ENCODE results near the gene TM7SF3.

Gene TM7SF3

GRCh38 chr12:27014859-27015729, 910 bp upstream of the TM7SF3 start:
- Histone ChIP-seq H3K79me2 (ENCODE audit: control insufficient read depth, insufficient read depth, low read length, unreplicated experiment) (peaks cover 28% of the 10 kb centered on the region), H3K27me3 (ENCODE audit: insufficient read depth, low read length) (no peaks in the 10 kb centered on the region), H2AFZ (ENCODE audit: low read length, unreplicated experiment) (peak overlapping the region; percentile 84), H3K4me1 (ENCODE audit: control insufficient read depth, insufficient read depth, low read length, unreplicated experiment) (peaks cover 36% of the 10 kb centered on the region), H3K27ac (ENCODE audit: low read depth, low read length) (peak overlapping the region; percentile 76), H3K4me3 (ENCODE audit: low read depth, low read length) (peak overlapping the region; percentile 86), H3K36me3 (ENCODE audit: insufficient read depth, low read length) (no peaks in the 10 kb centered on the region)

GRCh38 chr12:27013611-27014084, 536 bp downstream of the TM7SF3 start:
- H2AFZ ChIP-seq (ENCODE audit: low read length, unreplicated experiment) = peak overlapping the region; percentile 84
- no peaks in the 10 kb centered on the region for H3K36me3 ChIP-seq (ENCODE audit: insufficient read depth, low read length)
- H3K4me3 ChIP-seq (ENCODE audit: low read depth, low read length) = peak overlapping the region; percentile 86
- no peaks in the 10 kb centered on the region for H3K27me3 ChIP-seq (ENCODE audit: insufficient read depth, low read length)
- peak overlapping the region; percentile 1; the same call in 1 of the 2 replicates for H3K27ac ChIP-seq (ENCODE audit: low read depth, low read length)
- H3K79me2 ChIP-seq (ENCODE audit: control insufficient read depth, insufficient read depth, low read length, unreplicated experiment) = peaks cover 32% of the 10 kb centered on the region
- H3K4me1 ChIP-seq (ENCODE audit: control insufficient read depth, insufficient read depth, low read length, unreplicated experiment) = peaks cover 39% of the 10 kb centered on the region

GRCh38 chr12:27012982-27013255, 1.3 kb downstream of the TM7SF3 start:
- Histone ChIP-seq H2AFZ (ENCODE audit: low read length, unreplicated experiment) (no peak overlapping the region), H3K27me3 (ENCODE audit: insufficient read depth, low read length) (no peaks in the 10 kb centered on the region), H3K79me2 (ENCODE audit: control insufficient read depth, insufficient read depth, low read length, unreplicated experiment) (peaks cover 32% of the 10 kb centered on the region), H3K36me3 (ENCODE audit: insufficient read depth, low read length) (no peaks in the 10 kb centered on the region), H3K4me3 (ENCODE audit: low read depth, low read length) (peak overlapping the region; percentile 86), H3K27ac (ENCODE audit: low read depth, low read length) (no peak overlapping the region), H3K4me1 (ENCODE audit: control insufficient read depth, insufficient read depth, low read length, unreplicated experiment) (peaks cover 39% of the 10 kb centered on the region)

- H3K4me1 ChIP-seq (ENCODE audit: control insufficient read depth, insufficient read depth, low read length, unreplicated experiment) = peaks cover 39% of the 10 kb centered on the region
- no peak overlapping the region for H3K27ac ChIP-seq (ENCODE audit: low read depth, low read length)
- peak overlapping the region; percentile 24; the same call in 1 of the 2 replicates for H3K4me3 ChIP-seq (ENCODE audit: low read depth, low read length)
- no peak overlapping the region for H2AFZ ChIP-seq (ENCODE audit: low read length, unreplicated experiment)
- H3K27me3 ChIP-seq (ENCODE audit: insufficient read depth, low read length) = no peaks in the 10 kb centered on the region
- H3K36me3 ChIP-seq (ENCODE audit: insufficient read depth, low read length) = no peaks in the 10 kb centered on the region
- H3K79me2 ChIP-seq (ENCODE audit: control insufficient read depth, insufficient read depth, low read length, unreplicated experiment) = peaks cover 32% of the 10 kb centered on the region
Observed at GRCh38 chr12:27012239-27012981, 1.8 kb downstream of the TM7SF3 start.

- no peak overlapping the region for H3K4me3 ChIP-seq (ENCODE audit: low read depth, low read length)
- H3K4me1 ChIP-seq (ENCODE audit: control insufficient read depth, insufficient read depth, low read length, unreplicated experiment) = peaks cover 34% of the 10 kb centered on the region
- H3K36me3 ChIP-seq (ENCODE audit: insufficient read depth, low read length) = no peaks in the 10 kb centered on the region
- H3K79me2 ChIP-seq (ENCODE audit: control insufficient read depth, insufficient read depth, low read length, unreplicated experiment) = peaks cover 35% of the 10 kb centered on the region
- H3K27ac ChIP-seq (ENCODE audit: low read depth, low read length) = no peak overlapping the region
- no peak overlapping the region for H2AFZ ChIP-seq (ENCODE audit: low read length, unreplicated experiment)
- no peaks in the 10 kb centered on the region for H3K27me3 ChIP-seq (ENCODE audit: insufficient read depth, low read length)
Observed at GRCh38 chr12:27009881-27010301, 4.3 kb downstream of the TM7SF3 start.

- no peaks in the 10 kb centered on the region for H3K36me3 ChIP-seq (ENCODE audit: insufficient read depth, low read length)
- H3K27ac ChIP-seq (ENCODE audit: low read depth, low read length) = no peak overlapping the region
- H2AFZ ChIP-seq (ENCODE audit: low read length, unreplicated experiment) = no peak overlapping the region
- no peak overlapping the region for H3K4me3 ChIP-seq (ENCODE audit: low read depth, low read length)
- H3K27me3 ChIP-seq (ENCODE audit: insufficient read depth, low read length) = no peaks in the 10 kb centered on the region
- peaks cover 35% of the 10 kb centered on the region for H3K79me2 ChIP-seq (ENCODE audit: control insufficient read depth, insufficient read depth, low read length, unreplicated experiment)
- H3K4me1 ChIP-seq (ENCODE audit: control insufficient read depth, insufficient read depth, low read length, unreplicated experiment) = peaks cover 31% of the 10 kb centered on the region
Observed at GRCh38 chr12:27008081-27008480, 6.1 kb downstream of the TM7SF3 start.

GRCh38 chr12:27006797-27007467, 7.3 kb downstream of the TM7SF3 start:
- H3K27ac ChIP-seq (ENCODE audit: low read depth, low read length) = no peak overlapping the region
- H3K4me3 ChIP-seq (ENCODE audit: low read depth, low read length) = no peak overlapping the region
- H2AFZ ChIP-seq (ENCODE audit: low read length, unreplicated experiment) = no peak overlapping the region
- H3K4me1 ChIP-seq (ENCODE audit: control insufficient read depth, insufficient read depth, low read length, unreplicated experiment) = peaks cover 21% of the 10 kb centered on the region
- no peaks in the 10 kb centered on the region for H3K36me3 ChIP-seq (ENCODE audit: insufficient read depth, low read length)
- peaks cover 27% of the 10 kb centered on the region for H3K79me2 ChIP-seq (ENCODE audit: control insufficient read depth, insufficient read depth, low read length, unreplicated experiment)
- no peaks in the 10 kb centered on the region for H3K27me3 ChIP-seq (ENCODE audit: insufficient read depth, low read length)

GRCh38 chr12:27005495-27005894, 8.7 kb downstream of the TM7SF3 start:
- Histone ChIP-seq H3K27ac (ENCODE audit: low read depth, low read length) (no peak overlapping the region), H3K4me1 (ENCODE audit: control insufficient read depth, insufficient read depth, low read length, unreplicated experiment) (peaks cover 10% of the 10 kb centered on the region), H2AFZ (ENCODE audit: low read length, unreplicated experiment) (no peak overlapping the region), H3K36me3 (ENCODE audit: insufficient read depth, low read length) (no peaks in the 10 kb centered on the region), H3K79me2 (ENCODE audit: control insufficient read depth, insufficient read depth, low read length, unreplicated experiment) (peaks cover 15% of the 10 kb centered on the region), H3K4me3 (ENCODE audit: low read depth, low read length) (no peak overlapping the region), H3K27me3 (ENCODE audit: insufficient read depth, low read length) (no peaks in the 10 kb centered on the region)

- Histone ChIP-seq H3K4me1 (ENCODE audit: control insufficient read depth, insufficient read depth, low read length, unreplicated experiment) (peaks cover 3% of the 10 kb centered on the region), H2AFZ (ENCODE audit: low read length, unreplicated experiment) (no peak overlapping the region), H3K4me3 (ENCODE audit: low read depth, low read length) (no peak overlapping the region), H3K27me3 (ENCODE audit: insufficient read depth, low read length) (no peaks in the 10 kb centered on the region), H3K27ac (ENCODE audit: low read depth, low read length) (no peak overlapping the region), H3K36me3 (ENCODE audit: insufficient read depth, low read length) (no peaks in the 10 kb centered on the region), H3K79me2 (ENCODE audit: control insufficient read depth, insufficient read depth, low read length, unreplicated experiment) (peaks cover 6% of the 10 kb centered on the region)
Observed at GRCh38 chr12:27003421-27004381, 10.5 kb downstream of the TM7SF3 start.

GRCh38 chr12:27002141-27002540, 12.0 kb downstream of the TM7SF3 start:
- peaks cover 6% of the 10 kb centered on the region for H3K79me2 ChIP-seq (ENCODE audit: control insufficient read depth, insufficient read depth, low read length, unreplicated experiment)
- H3K4me1 ChIP-seq (ENCODE audit: control insufficient read depth, insufficient read depth, low read length, unreplicated experiment) = peaks cover 3% of the 10 kb centered on the region
- no peaks in the 10 kb centered on the region for H3K36me3 ChIP-seq (ENCODE audit: insufficient read depth, low read length)

More at GRCh38 chr12:27002141-27002540, 12.0 kb downstream of the TM7SF3 start:
- no peaks in the 10 kb centered on the region for H3K27me3 ChIP-seq (ENCODE audit: insufficient read depth, low read length)
- no peak overlapping the region for H3K4me3 ChIP-seq (ENCODE audit: low read depth, low read length)
- no peak overlapping the region for H2AFZ ChIP-seq (ENCODE audit: low read length, unreplicated experiment)
- no peak overlapping the region for H3K27ac ChIP-seq (ENCODE audit: low read depth, low read length)

Measured in ACC112 (cell line).